Stimulated activated naive CD8-positive, alpha-beta T cell treated with anti-CD3 and anti-CD28 coated beads, Interleukin-15, Interleukin-2, amounts not matched to agents 100 U/mL and 50 U/mL, for 24 hours (primary cell): ENCODE data around the gene POLR3A.
"Not testable (repeated sequence)": the region's sequence is repeated elsewhere in the genome, so short reads cannot be mapped to it uniquely, and the experiment has no call there.

Experiments used
- ATAC-seq: fragments of 150-1000 bp; cut with Tn5 transposase; one replicate; pipeline ENCODE4 v1.10.0; 2021
- DNase-seq: peaks from one replicate; pipeline ENCODE4 v3.0.0; 2021

Gene POLR3A

DNA sequence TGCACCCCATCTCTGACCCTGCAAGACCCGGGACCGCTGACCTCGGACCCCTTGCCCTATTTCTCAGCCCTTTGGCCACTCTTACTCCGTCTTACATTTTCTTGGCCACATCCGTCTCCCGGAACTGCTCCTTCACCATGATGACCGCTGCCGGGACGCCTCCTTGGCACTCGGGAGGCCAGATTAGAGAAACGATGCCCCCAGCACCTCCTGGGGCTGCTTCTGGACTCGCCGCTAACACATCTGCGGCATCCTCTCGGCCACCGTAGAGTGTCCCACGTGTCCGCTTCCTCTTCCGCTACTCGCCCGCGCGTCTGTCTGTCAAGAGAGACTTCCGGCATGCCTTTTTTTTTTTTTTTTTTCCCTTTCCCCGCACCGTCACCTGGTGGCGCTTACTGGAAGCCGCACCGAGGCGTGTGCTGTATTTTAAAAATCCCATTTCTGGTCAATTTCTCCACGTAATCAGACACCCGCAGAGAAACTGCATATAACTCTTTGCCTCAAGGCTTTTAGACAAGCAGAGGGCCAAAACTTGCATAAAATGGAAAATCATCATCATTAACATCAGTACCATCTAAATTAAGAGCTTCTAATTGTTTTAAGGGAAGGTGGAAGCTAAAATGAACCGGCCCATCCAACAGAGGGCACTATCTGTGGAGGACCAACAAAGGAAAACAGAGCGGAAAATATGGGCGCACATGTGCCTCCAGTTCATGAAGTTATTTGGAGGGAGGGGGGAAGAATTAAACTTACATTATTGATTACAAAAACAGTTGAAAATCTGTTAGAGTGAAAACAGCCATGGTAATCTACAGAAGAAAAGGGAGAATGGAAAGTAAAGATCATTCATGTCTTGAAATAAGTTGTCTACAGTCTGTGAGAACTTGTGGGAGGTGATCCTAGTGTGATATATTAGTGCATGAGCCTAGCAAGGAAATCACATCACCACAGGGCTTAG, at the start of gene POLR3A:
Gene POLR3A (minus strand): TSS at position 247 of the 958 bp plus-strand sequence. CDS start 108 bp downstream, at position 139.
- ATAC-seq (peak; percentile 61), DNase-seq (peak; percentile 91)

DNA sequence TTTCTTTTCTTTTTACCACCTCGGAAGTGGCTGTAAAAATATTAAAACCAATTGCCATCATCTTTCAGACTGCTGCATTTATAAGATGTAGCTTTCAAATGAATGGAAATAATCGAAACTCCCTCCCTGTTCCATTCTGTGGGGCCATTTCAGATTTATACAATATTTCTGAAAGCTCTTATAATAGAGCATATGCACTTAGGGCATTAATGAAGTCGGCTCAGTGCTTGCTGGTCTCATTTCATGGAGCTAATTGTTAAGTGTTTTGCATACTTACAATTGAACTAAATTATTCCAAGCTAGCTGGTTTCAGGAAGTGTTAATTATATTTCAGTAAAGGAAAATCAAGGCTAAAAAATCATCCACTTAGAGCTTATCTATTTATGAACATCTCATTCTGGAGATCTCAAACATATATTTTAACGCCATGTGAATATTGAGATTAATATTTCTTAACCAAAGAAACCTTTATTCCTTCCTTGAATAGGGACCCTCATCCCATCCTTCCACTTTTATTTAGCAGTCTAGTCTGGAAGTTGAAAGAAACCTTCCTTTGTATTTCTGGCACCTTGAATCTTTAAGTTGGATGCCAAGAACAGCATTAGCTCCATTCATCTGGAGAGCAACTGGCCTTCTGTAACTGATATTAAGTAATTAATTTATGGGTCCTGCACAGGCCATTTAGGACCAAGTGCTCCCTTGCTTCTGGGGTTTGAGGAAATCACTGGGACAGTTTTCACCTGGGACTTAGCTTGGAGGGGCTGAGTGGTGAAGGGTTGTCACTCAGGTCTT, 49.4 kb upstream of the POLR3A start:
- DNase-seq: no peak
- no peak for ATAC-seq

DNA sequence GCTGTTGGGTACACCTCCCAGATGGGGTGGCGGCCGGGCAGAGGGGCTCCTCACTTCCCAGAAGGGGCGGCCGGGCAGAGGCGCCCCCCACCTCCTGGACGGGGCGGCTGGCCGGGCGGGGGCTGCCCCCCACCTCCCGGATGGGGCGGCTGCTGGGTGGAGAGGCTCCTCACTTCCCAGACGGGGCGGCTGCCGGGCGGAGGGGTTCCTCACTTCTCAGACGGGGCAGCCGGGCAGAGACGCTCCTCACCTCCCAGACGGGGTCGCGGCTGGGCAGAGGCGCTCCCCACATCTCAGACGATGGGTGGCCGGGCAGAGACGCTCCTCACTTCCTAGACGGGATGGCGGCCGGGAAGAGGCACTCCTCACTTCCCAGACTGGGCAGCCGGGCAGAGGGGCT, 46.5 kb upstream of the POLR3A start:
- DNase-seq, ATAC-seq: not testable (repeated sequence)

DNA sequence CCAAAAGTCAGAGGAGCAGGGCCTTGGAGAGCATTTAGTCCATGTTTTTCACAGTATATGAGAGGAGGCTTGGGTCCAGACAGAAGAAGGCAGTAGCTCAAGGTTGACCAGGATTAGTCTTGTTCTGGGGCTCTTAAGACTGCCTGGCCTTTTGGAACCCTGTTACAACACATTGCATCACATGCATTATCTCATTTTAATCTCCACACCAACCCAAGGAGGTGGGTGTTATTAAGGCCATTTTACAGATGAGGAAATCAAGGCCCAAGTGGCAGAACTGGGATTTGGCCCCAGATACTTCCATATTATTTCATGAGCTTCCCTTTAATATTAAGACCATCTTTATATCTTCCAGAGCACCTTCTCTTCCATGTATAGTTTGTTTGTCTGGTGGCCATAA, 43.2 kb upstream of the POLR3A start:
- no peak for ATAC-seq
- no peak for DNase-seq

DNA sequence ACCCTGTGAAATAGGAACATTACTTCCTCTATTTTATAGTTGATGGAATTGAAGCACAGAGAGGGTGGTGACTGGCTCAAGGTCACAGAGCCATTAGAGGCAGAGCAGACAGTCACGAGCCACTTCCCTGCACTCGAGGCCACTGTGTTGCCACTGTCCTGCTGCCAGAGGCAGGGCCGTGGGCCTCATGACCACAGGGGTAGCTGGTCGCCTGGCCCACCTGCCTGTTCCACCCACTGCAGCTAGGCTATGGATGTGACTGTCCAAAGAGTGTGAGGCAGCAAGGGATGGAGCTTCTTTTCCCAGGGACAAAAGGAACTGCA, 42.5 kb upstream of the POLR3A start:
- ATAC-seq (no peak), DNase-seq (no peak)

DNA sequence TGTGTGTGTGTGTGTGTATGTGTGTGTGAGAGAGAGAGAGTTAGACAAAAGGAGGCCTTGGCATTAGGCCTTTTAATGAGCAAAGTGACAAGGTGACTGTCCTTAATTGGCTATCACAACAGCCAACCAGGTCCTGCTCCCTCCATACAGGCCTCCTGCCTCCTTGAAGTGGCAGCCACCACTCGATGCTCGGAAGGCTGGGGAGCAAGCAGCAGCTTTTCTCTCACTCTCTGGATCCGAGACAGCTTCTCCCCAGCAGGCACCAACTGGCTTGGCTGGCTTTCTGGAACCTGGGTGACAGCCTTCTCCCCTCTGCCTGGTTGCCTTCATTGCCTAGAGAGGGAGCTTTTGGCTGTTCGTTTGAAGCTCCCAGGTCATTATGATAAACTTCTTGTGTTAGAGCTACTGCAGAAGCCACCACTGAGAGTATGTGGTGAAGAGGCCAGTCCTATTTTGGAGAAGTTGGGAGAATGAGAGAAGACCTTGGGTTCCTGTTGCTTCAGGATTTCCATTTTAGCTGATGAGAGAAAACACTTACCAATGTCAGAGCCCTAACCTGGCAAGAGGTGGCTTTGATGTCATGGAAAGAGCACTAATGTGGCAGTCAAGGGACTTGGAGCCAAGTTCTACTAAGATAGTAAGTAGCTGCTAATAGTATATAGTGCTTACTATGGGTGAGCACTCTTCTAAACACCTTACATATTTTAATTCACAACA, 42.0 kb upstream of the POLR3A start:
- no peak for DNase-seq

DNA sequence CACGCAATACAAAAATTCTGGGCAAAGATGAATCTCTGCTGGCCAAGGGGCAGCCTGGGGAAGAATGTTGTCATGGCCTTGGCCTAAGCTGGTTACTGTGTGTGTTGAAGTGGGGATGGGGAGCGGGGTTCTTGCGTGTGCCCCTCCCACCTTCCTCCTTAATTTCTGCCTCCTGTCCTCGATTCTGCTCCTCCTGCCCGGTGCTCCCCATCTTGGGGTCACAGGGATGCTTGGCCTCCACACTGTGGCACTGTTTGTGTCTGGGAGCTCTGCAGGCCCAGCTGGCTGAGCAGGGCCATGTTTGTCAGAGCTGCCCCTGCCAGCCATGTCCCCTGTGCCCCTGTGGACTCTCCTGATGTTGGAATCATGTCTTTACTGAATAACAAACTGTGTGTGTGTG, 41.4 kb upstream of the POLR3A start:
- DNase-seq (no peak), ATAC-seq (no peak)

More for the DNA sequence above, 42.0 kb upstream of the POLR3A start:
- ATAC-seq: no peak

DNA sequence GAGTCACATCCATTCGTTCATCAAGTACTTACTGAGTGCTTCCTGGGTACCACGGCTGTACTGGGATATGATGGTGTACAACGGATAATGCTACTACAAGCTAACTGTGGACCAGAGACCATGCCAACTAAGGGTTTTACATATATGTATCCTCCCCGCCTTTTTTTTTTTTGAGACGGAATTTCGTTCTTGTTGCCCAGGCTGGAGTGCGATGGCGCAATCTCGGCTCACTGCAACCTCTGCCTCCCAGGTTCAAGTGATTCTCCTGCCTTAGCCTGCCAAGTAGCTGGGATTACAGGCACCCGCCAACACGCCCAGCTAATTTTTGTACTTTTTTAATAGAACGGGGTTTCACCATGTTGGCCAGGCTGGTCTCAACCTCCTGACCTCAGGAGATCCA, 40.7 kb upstream of the POLR3A start:
- ATAC-seq, DNase-seq: not testable (repeated sequence)

DNA sequence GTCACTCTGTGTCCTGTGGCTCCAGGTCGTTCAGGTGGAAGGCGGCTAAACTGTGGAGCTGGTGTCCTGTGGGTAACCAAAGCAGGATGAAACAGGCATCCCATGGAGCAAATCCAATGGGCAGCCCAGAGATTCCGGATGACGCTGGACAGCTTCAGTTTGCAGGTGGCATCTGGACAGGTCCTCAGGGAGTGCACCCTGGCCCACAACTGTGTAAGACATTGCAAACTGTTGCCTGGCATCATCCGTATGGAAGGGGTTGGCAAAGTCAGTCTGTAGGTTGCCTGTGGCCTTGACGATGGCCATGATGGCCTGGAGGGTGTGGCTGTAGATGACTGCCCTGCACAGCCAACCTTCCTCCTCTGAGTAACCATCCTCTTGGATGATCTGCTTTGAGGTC, 39.8 kb upstream of the POLR3A start:
- no peak for DNase-seq
- ATAC-seq: no peak

DNA sequence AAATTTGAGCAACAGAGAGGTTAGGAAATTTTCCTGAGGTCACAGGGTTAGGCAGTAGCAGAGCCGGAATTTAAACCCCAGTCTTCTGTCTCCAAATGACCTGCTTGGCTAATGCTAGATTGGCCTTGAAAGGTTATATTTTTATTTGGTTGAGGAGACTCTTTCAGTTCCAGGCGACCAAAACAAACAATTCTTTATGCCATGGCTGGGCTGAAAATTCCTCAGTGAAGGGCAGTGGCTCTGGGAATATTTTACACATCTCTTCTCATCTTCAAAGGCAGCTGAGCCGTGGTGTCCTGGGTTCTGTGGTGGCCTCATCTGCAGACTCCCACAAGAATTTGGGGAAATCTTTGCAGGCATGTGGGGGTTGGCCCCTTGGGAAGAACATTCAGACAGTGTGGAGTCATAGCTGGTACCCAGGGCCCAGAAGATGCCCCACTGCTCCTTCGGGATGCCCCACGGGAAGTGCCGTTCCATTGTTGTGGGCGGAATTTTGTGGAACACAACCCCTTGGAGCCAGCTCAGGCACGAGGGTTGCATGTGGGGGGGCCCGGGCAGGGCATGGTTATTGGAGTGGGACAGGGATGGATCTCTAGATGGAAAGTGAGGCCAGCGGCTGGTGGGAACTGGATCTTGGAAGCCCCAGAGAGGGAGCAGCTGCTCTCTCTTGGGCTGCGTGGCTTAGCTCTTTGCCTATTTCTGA, 37.6 kb upstream of the POLR3A start:
- ATAC-seq: no peak

DNA sequence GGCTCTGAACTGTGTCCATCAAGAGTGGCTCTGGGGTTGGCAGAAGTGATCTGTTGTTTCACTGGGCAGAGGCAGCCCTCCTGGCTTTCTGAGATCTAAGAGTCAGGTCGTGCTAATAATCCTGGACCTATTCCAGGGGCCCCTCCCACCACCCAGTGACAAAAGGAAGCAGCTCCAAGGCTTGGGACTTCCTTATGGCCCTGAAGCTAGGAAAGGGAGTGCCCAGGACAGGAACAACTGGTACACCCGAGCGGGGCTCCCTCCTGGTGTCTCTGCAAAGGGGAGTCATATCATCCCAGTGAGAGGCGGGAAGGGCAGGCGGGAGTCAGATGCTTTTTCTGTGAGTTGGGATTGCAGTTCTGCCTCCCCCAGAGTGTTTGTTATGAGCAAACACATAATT, 36.7 kb upstream of the POLR3A start:
- ATAC-seq (no peak), DNase-seq (no peak)

More for the DNA sequence above, 37.6 kb upstream of the POLR3A start:
- no peak for DNase-seq

DNA sequence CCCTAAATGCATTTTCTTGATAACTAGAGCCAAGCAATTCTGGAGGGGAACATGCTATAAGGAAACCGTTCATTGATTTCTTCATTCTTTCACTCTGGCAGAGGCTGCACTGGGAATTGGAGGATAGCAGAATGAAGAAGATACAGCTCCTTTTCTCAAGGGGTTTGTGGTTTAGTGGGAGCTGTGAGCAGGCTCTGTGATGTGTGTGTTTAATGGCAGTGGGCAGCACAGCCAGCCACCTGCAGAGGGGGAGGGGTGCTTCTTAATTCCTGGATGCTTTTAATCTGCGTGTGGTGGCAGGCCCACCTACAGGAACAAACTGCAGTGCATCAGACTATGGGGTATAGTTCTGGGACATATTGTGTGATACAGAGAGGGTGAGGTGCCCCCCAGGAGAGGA, 36.3 kb upstream of the POLR3A start:
- no peak for ATAC-seq
- DNase-seq: no peak

DNA sequence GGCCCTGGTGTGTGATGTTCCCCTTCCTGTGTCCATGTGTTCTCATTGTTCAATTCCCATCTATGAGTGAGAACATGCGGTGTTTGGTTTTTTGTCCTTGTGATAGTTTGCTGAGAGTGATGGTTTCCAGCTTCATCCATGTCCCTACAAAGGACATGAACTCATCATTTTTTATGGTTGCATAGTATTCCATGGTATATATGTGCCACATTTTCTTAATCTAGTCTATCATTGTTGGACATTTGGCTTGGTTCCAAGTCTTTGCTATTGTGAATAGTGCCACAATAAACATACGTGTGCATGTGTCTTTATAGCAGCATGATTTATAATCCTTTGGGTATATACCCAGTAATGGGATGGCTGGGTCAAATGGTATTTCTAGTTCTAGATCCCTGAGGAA, 35.6 kb upstream of the POLR3A start:
- not testable (repeated sequence) for DNase-seq, ATAC-seq

DNA sequence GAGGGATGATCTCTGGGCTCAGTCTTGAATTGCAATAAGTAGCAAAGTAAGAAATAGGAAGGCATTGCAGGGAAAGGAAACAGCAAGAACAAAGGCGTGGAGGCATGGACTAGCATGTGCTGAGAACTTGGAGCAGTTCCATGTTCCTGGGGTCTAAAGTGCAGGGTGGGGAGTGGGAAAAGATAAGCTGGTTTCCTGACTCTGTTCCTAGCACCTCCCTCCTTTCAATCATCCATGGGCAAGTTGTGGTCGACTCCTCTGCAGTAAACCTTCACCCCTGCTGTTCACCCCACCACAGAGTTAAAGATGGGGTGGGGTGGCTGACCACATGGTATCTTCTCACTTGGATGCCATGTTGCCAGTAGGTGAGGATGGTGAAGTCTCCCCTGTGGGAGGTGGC, 33.9 kb upstream of the POLR3A start:
- no peak for ATAC-seq
- no peak for DNase-seq

DNA sequence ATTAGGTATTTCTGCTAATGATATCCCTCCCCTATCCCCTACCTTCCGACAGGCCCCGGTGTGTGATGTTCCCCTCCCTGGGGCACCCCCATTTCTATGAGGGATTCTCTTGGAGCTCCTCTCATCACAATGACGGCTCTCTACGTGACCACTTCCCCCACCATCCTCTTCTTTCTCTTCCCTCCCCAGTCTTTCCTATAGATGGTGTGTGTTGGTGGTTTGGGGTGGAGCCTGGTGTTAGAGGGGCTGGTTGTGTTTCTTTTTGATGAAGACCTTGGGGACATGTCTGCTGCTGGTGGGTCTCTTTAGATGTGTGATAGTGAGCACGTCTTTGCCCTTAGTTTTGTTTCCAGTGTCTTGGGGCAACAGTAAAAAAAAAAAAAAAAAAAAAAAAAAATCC, 33.0 kb upstream of the POLR3A start:
- DNase-seq (peak; percentile 29), ATAC-seq (peak; percentile 74)

DNA sequence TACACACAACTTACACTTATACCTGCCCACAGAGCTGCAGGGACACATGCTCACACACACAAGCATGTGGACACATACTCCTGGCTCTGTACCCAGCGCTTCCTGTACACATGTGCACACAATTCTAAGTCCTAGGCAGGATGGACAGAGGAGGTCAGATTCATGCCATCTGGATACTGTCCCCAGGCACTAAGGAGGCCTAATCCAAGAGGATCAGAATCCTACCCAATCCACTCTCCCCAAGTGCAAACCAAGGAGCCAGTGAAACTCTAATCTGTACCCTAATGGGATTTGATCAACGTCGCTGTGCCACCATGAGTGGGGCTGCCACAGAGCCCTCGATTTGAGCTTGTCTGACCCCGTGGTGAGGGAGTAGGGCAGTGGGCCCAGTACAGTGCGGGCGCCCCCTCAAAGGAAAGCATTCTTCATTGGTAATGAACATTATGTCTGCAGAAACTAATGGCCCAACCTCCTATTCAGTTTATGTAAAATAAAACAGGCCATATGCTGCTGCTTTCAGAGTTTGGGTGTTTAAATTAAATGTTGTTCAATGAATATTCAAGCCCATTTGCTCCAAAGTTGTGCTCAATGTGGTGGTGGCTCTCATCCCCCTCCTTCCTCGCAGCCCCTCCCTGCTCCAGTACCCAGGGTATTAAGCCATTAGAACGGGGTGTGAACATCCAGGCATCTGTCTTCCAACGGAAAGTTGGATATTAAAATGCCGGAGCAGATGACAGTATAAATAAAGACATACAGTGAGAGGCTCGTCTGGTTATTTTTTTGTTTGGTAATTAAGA, 30.8 kb upstream of the POLR3A start:
- DNase-seq (no peak), ATAC-seq (no peak)

DNA sequence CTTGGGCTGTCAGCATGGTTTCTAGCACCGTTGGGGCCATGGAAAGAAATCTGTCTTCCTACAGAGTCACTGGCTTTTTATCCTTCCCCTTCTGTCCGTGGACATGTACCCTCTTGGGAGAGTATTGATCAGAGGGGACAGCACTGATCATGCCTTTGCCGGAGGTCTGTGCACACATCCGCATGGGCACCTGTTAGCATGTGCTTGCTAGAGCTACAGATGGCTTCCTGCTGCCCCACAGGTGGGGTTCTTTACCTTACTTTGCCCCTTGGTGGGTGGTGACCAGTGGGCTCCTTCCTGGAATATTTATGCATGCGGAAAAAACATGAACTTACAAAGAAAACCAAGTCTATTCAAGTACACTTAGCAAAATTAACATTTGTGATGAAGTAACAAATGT, 29.2 kb upstream of the POLR3A start:
- ATAC-seq (no peak), DNase-seq (no peak)

DNA sequence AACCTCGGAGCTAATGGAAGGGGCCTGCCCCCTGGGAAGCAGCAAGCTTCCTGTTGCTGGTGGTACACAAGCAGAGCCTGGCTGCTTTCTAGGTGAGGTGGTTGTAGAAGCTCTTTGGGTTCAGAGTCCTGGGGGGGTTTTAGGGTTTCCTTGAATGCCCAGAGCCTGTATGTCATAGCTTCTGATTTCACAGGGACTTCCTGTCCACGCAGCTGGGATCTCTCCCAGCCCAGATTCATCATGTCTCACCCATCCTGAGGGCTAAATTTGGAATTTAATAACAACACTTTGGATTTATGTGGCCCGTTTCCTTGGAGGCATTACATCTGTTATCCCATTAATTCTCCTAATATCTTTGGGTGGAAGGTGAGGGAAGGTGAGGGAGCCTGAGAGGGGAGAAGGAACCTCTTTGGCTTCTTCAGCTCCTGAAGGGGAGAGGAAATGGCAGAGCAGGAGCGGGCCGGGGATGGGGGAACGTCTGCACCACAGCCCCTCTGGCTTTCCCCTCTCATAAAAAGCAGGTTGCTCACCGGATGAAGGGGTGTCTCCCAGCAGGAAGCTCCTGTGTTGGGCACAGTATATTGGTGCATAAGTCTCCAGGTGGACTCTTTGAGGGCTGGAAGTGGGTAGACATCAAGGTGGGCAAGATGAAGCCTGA, 24.0 kb upstream of the POLR3A start:
- no peak for ATAC-seq
- DNase-seq: no peak

DNA sequence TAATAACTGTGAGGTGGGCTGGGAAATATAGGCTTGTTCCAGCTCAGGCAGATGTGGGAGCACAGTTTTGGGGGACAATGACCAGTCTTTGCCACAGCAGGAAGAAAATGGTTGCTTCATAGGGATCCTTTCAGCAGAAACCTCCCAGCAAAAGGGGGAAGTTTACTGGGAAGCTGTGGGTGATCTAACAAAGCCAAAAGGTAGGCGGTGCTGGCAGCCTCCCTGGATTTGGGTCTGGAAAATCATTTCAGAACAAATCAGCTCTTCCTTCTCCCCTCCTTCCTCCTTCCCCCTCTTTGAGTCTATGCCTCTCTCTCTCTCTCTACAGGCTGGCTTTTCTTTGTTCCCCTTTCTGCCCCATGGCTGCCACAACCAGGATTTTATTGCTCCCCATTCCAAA, 20.5 kb upstream of the POLR3A start:
- DNase-seq (no peak), ATAC-seq (no peak)

DNA sequence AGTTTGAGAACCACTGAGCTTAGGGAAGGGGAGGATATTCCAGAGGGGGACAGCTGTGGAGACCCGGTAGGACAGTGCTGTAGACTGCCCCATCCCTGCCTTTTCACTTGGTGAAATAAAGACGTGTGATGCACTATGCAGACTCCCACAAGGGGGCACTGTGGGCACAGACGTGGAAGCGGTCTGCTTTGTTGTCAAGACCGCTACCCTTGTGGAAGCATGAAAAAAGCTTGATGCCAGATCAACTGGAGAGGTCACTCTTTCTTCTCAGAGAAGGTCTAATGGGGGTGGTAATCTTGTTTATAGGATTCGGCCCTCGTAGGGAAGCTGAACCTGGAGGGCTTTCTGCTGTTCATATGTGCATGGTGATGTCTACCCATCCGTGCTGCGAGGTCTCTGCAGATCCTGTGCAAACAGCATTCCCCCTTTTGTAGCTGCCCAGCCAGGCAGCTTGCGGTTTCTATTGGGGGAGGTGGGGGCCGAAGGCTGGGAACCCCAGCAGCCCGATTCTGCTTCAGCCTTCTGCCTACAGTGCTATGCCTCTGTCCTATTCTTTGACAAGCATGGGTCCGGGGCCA, 18.1 kb upstream of the POLR3A start:
- DNase-seq: peak; percentile 88
- peak; percentile 63 for ATAC-seq
